GM21786 (cell line): ENCODE results near the gene IL31.

Experiments used
- ATAC-seq: cut with Tn5 transposase; IDR thresholded peaks from one replicate; pipeline ENCODE4 v1.9.1; 2021; ENCODE audit not compliant: unreplicated experiment

The IL31 gene

DNA sequence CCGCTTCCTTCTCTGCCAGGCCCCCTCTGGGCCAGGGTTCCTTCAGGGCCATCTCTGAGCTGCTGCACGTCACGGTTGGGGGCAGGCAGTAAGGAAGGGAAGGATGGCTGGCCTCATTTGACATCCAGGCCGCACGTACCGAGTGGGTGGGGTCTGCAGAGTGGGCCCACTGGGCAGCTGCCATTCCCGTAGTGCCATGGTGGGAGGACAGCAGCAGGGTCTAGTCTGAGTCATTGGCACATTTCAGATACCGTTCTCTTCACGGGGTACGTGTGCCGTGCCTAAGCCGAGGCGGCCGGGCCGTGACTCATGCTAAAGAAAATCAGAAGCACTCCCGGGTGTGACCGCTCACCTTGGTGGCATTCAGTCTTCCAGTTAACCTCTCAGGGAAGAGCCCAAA is 43.9 kb downstream of the IL31 start:
- no peak for ATAC-seq

DNA sequence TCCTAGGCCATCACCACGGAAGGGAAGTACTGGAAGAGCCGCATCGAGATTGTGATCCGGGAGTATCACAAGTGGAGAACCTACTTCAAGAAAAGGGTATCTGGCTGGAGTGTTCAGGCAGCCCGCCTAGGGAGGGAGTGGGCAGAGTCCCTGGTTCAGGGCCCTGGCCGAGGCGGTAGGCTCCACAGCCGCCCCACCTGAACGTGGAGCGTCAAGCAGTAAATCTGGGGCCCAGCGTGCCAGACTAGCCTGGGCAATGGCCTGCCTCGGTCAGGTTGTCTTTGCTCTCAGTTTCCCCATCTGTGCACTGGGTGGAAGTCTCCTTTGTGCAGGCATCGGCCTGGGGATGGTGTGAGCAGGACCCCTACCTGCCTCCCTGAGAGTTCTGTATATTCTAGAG is 44.9 kb downstream of the IL31 start:
- no peak for ATAC-seq

DNA sequence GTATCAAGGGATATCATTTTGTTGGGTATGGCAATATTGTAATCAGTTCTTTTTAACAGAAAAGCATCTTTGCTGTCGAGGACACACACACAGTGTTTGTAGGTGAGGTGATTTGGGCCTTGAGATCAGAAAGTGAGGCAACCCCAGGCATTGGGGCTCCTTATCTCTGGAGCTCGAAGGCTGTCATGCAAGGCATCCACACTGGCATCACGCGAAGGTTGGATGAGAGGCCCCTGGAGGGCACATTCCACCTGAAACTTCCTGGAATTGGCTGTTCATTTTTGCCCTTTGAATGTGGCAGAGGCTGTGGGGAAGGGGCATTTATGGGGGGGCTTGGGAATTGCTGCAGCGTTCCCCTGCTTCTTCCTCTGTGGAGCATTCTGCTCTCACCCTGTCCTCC is 45.5 kb downstream of the IL31 start:
- ATAC-seq = no peak

DNA sequence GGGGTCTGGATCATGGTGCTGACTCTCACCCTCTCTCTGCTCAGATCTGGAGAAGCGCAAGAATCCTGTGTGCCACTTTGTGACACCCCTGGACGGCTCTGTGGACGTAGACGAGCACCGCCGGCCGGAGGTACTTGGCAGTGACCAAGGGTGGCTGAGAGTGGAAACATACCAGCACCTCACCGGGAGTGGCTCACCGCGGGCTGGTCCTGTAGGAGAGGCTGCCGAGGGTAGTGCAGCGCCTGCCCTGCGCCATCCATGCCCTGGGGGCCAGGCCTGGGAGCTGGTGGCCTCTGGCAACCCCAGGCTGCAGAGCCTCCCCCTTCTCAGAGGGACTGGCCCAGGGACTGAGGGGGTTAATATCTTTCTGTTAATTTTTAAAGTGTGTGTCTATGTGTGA is 46.2 kb downstream of the IL31 start:
- ATAC-seq = no peak

DNA sequence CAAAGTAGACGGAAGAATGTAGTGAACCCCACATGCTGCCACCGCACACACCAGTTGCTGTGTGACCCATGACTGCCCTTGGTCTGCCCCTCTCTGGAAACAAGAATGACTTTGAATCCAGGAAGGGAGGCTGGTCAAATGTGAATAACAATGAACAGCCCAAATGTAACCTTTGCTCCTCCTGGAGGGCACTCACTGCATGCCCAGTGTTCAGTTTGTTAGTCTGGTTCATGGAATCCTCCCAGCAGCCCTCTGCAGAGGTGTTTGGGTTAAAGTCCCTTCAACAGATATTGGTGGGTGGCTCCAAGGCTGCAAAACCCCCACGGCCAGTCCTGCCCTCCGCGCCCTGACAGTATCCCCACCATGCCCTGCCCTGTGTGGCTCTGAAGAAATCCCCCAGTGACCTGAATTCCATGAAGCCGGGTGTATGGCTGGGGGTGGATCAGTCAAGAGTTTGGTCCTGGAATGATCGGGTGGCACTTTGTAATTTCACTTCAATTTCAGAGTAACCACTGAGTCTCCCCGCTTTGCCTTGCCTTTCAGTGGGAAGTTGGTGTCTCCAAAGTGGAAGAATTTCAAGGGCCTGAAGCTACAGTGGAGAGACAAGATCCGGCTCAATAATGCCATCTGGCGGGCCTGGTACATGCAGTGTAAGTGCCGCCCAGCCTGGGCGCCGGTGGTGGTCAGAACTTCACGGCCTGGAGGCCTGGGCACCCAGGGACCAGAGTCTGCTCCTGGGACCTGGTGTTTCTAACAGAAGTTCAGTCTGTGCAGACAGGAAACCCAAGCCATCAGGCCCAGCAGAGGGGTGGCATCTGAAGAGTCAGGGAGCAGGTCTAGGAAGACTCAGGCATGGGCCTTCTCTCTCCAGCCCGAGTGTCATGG is 47.1 kb downstream of the IL31 start:
- ATAC-seq = no peak

DNA sequence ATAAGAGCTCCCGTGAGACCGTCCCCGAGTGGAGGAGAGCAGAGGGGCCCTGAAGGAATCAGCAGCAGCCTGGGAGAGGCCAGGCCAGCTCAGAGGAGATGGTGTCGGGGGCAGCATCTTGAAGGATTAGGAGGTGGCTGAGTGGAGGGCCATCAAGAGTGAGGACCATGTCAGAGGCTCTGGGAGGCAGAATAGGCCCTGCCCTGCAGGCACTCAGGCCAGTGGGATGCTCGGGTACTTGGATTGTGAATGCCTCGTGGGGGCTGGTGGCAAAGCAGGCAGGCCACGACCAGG is 47.7 kb downstream of the IL31 start:
- no peak for ATAC-seq

DNA sequence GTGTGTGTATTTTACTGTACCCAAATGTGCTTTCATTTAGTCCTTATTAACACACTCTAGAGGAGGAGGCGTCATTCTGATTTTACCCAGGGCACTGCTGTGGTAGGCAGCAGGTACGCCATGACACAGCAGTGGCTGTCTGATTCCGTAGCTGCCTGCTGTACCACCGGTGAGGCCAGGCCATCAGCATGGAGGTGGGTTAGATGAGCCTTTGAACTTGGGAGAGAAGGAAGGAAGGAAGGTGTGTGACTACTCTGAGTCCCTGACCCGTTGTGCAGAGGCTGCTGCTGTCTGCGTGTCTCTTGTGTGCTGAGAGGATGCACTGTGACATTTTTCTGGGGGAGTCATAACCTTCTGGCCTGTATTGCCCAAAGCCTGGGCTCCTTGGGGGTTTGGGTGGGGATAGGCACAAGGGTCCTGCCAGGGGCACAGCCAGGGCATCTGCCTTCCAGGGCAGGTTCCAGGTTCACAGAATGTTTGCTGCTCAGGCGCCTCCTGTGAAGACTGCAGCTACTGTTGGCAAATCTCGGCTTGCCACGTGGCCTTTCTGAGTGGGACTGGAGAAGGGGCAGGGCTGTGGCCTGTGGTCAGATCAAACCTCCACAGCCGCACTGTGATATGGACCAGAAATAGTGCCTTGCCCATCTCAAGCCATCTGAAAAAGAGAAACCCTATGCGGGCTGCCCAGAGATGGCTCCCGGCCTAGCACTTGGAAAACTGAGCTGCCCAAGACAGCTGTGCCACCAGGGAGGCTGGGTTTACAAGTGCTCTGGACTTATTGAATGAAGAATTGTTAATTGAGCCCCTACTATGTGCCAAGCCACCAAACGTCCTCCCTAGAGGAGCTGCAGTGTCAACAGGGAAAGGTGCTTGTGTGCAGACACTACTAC is 48.3 kb downstream of the IL31 start:
- ATAC-seq = no peak

DNA sequence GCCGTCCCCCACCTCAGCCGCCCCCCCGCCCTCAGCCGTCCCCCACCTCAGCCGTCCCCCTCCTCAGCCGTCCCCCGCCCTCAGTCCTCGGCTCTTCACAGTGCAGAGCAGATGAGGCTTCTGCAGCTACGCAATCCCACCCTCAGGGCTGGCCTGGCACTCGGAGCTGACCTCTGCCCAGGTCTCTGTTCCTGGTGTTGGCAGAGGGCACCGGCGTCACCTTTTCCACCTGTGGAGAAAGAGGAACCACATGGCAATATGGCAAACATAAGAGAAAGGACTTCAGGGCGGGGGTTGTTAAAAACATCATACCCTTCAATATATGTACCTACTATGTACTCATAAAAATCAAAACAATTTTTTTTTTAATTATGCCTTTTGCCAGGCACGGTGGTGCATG is 49.7 kb downstream of the IL31 start:
- ATAC-seq = no peak

DNA sequence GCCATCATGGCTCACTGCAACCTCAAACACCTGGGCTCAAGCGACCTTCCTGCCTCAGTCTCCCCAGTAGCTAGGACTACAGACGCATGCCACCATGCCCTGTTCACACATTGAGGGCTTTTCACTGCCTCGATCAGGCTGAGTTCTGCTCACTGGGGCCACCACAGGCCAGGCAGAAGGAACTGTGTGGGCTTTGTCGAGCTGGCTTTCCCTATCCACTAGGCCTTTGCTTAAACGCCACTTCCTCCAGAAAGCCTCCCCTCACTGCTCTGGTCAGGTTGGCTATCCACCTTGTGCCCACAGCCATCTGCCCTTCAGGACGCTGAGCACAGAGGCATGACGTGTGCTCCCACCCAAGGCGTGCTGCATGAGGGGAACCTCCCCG is 50.3 kb downstream of the IL31 start:
- ATAC-seq = no peak

DNA sequence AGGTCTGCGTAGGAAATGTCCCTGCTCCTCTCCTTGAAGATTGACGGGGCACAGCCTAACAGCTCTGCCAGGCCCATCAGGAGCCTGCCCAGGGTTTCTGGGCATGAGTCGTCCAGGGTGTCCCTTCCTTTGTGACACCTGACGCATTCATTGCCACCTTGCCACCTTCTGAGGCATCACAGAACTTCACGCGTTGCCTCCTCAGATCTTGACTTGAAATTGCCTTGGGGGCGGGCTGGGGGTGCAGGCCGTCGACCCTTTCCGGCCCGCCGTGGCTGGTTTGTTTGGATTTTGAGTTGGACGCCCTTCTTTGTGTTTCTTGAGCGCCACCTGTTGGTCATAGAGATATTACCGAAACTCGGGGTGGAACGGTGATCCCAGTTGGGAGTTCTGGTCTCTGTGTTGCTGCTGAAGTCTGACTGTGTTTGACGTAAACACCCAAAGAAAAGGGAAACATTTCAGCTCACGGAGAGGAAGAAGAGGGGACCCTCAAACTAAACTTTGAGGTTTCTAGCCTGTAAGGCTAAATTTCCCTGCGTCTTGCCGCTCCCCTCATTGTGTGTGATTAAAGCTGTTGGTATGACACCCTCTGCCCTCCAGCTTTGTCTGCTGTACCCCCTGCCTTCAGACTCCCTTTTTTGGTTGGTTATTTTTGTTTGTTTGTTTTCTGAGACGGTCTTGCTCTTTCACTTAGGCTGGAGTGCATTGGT is 50.8 kb downstream of the IL31 start:
- ATAC-seq = no peak
